D721Med (cell line): ENCODE results near the gene ZNF514.

ENCODE experiments used
- DNase-seq: peaks from one replicate; pipeline ENCODE4 v3.0.0; 2011; ENCODE audit warnings: low spot score; ENCODE audit not compliant: insufficient read length
- FAIRE-seq: peaks from 2 replicates; lab custom pipeline; 2011; peaks lifted over from hg19 to GRCh38; lab: Jason Lieb, UNC
- TF ChIP-seq, protein P1 (sequence below): IDR thresholded peaks from 2 replicates; pipeline ENCODE4 v1.5.1; 2012; ENCODE audit warnings: mild to moderate bottlenecking, control low read depth; ENCODE audit not compliant: insufficient read depth; ENCODE audit errors: missing control alignments

Gene ZNF514

DNA sequence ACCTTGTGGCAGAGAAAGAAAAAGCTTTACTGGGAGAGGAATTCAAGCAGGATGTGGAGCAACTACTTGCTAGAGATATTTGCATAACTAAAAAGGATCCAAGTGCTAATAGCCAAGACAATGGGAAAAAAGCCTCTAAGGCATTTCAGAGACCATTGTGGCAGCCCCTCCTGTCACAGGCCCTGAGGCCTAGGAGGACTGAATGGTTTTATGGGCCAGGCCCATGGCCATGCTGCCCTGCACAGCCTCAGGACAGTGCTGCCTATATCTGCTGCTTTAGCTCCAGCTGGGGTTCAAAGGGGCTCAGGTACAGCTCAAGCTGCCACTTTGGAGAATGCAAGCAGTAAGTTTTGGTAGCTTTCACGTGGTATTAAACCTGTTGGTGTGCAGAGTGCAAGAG is 20.9 kb downstream of the ZNF514 start:
- no peak for DNase-seq
- no peak for FAIRE-seq
- TF ChIP-seq, protein P1, sequence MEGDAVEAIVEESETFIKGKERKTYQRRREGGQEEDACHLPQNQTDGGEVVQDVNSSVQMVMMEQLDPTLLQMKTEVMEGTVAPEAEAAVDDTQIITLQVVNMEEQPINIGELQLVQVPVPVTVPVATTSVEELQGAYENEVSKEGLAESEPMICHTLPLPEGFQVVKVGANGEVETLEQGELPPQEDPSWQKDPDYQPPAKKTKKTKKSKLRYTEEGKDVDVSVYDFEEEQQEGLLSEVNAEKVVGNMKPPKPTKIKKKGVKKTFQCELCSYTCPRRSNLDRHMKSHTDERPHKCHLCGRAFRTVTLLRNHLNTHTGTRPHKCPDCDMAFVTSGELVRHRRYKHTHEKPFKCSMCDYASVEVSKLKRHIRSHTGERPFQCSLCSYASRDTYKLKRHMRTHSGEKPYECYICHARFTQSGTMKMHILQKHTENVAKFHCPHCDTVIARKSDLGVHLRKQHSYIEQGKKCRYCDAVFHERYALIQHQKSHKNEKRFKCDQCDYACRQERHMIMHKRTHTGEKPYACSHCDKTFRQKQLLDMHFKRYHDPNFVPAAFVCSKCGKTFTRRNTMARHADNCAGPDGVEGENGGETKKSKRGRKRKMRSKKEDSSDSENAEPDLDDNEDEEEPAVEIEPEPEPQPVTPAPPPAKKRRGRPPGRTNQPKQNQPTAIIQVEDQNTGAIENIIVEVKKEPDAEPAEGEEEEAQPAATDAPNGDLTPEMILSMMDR = no peak

DNA sequence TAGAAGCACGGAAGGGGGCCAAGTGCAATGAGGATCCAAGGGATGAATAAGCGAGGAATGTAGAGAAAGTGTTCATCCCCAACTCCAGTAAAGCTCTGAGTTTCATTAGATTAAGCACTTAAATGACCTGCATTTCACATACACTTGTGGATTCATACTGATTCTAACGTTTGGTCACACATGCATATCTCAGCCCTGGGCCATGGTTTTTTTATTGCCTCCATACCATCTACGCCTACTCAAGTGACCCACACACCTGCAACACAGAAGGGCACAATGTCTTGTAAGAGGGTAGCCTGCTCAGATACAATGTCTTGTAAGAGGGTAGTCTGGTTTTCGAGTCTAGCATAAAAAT is 37.5 kb downstream of the ZNF514 start:
- TF ChIP-seq, protein P1 = no peak
- no peak for FAIRE-seq
- no peak for DNase-seq

DNA sequence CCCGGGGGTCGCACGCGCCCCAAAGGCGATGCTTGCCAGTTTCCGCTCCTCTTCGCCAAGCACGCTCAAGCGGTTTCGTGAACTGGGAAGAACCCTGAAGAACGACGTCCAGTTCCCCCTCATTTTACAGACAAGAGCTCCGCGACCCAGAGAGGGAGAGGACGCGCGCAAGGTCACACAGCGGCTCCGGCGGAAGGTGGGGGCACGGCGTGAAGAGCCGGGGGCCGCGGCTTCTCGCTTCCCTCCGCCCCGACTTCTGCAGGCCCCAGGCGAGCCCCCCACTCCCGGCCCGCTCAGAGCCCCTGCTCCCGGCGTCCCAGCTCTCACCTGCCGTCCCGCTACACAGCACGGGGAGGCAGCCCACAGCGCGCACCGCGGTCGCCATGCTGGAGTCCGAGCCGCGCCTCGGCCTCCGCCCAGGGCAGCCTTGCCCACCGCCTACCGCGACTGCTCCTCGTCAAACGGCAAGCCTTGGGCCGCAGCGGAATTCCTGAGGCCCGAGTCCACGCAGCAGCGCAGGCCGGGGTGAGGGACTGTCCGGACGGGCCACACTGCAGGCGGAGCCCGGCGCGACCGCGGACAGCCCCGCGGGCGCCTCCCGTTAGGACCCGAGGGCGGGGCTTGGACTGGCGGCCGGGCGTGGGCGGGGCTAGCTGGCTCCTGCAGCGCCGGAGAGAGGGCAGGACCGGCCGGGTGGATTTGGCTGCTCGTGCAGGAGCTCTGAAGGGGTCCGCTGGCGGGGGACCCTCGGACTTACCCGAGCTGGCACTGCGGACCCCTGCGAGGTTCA is 38.0 kb downstream of the ZNF514 start, which contains the start of gene MRPS5:
MRPS5 (minus strand) TSS at position 402 of the 790 bp plus-strand sequence; CDS start at position 385, 17 bp downstream.
- TF ChIP-seq, protein P1 = no peak
- DNase-seq (peak; percentile 82), FAIRE-seq (no peak)

DNA sequence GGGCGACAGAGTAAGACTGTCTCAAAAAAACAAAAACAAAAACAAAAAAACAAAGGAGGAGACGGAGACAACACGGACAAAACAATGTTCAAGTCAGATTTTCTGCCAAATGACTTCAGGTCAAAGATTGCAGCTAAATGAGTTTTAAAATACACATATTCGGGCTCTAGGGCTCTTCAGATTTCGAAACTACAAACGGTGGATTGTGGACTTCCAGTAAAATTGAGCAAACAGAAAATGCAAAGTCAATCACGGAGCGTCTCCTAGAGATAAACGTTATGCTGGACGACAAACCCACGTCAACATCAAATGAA is 38.6 kb downstream of the ZNF514 start:
- no peak for DNase-seq
- no peak for FAIRE-seq
- TF ChIP-seq, protein P1 = no peak

DNA sequence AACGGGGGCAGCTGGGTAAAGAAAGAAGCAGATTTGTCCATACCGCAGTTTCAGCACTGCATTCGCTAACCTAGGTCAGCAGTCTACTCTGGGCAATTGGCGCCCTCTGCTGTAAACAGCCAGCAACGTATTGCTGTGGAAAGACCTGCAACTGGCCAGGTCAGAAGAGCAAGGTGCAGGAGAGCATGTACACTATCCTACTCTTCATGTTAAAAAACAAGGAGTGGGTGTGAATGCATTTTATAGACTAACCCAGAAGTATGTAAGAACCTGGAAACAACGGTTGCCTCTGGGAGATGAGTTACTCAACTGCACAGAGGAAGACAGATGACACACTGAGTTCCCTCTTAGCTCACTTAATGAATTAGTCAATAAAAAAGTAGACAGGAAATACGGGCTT is 44.2 kb downstream of the ZNF514 start:
- FAIRE-seq (no peak), DNase-seq (peak; percentile 51)
- TF ChIP-seq, protein P1 = peak; percentile 91

DNA sequence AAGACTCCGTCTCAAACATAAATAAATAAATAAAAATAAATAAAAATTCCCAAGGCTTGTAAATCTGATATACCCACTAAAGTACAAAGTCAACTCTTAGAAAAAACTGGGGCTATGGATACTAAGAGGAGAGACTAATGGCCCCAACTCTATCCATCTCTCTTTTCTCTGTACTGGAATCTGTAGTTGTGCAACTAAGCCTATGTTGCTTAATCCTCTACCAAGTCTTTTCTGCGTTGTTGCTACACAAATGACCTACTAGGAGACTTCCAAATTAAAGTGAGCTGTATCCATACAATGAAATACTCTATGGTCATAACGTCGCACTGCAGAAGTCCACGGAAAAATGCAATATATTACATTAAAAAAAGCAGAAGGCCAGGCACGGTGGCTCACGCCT is 46.2 kb downstream of the ZNF514 start:
- FAIRE-seq (no peak), DNase-seq (no peak)

DNA sequence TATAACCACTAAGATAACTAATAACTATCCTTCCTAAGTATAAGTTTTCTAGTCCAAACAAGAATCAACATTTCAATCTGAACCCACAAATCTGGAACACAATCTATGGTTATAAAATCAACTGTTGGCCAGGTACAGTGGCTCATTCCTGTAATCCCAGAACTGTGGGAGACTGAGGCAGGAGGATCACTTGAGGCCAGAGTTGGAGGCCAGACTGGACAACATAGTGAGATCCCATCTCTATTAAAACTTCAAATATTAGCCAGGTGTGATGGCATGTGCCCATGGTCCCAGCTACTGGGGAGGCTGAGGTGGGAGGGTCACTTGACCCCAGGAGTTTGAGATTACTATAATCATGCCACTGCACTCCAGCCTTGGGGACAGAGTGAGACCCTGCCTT is 49.3 kb downstream of the ZNF514 start:
- no peak for FAIRE-seq
- TF ChIP-seq, protein P1 = no peak
- DNase-seq = no peak

More for the DNA sequence above, 46.2 kb downstream of the ZNF514 start:
- TF ChIP-seq, protein P1 = no peak
